GM18868 (cell line): Measurements from ENCODE around the gene ANKRD11.

ENCODE experiments used
- ATAC-seq: cut with Tn5 transposase; IDR thresholded peaks from one replicate; pipeline ENCODE4 v1.9.1; 2021; ENCODE audit warnings: mild to moderate bottlenecking, moderate library complexity; ENCODE audit not compliant: unreplicated experiment

The ANKRD11 gene

GRCh38 chr16:89490439-89491237 lies at the start of gene ANKRD11:
Gene ANKRD11 (minus strand): TSS chr16:89490561. CDS start chr16:89317019, 173,542 bp downstream.
- peak; percentile 85 for ATAC-seq

GRCh38 chr16:89538286-89538685 lies 47.9 kb upstream of the ANKRD11 start:
- no peak for ATAC-seq

GRCh38 chr16:89537549-89537925 lies 47.2 kb upstream of the ANKRD11 start:
- no peak for ATAC-seq

GRCh38 chr16:89536886-89537548 lies 46.7 kb upstream of the ANKRD11 start:
- ATAC-seq, result no peak

GRCh38 chr16:89536371-89536770 lies 46.0 kb upstream of the ANKRD11 start:
- no peak for ATAC-seq

- no peak for ATAC-seq
Measured at GRCh38 chr16:89534252-89534756, 43.9 kb upstream of the ANKRD11 start.

- no peak for ATAC-seq
Measured at GRCh38 chr16:89531821-89532526, 41.6 kb upstream of the ANKRD11 start.

GRCh38 chr16:89530401-89531381 lies 40.3 kb upstream of the ANKRD11 start:
- no peak for ATAC-seq

GRCh38 chr16:89529097-89529496 lies 38.7 kb upstream of the ANKRD11 start:
- ATAC-seq, result no peak

- ATAC-seq, result no peak
Measured at GRCh38 chr16:89525146-89525913, 35.0 kb upstream of the ANKRD11 start.

GRCh38 chr16:89523680-89524344 lies 33.5 kb upstream of the ANKRD11 start:
- ATAC-seq, result no peak

- ATAC-seq, result no peak
Measured at GRCh38 chr16:89522287-89522686, 31.9 kb upstream of the ANKRD11 start.

GRCh38 chr16:89519881-89520280 lies 29.5 kb upstream of the ANKRD11 start:
- ATAC-seq, result no peak

GRCh38 chr16:89517128-89517527 lies 26.8 kb upstream of the ANKRD11 start:
- no peak for ATAC-seq

- no peak for ATAC-seq
Measured at GRCh38 chr16:89512453-89512852, 22.1 kb upstream of the ANKRD11 start.

- ATAC-seq, result no peak
Measured at GRCh38 chr16:89511374-89511773, 21.0 kb upstream of the ANKRD11 start.

GRCh38 chr16:89510526-89510925 lies 20.2 kb upstream of the ANKRD11 start:
- no peak for ATAC-seq

GRCh38 chr16:89507834-89508590 lies 17.7 kb upstream of the ANKRD11 start, which contains the start of gene SPG7:
Gene SPG7 (plus strand): TSS chr16:89508403. CDS start chr16:89508418, 15 bp downstream.
- ATAC-seq, result peak; percentile 76
